Measurements from ENCODE around the gene ARHGDIG.

DNA sequence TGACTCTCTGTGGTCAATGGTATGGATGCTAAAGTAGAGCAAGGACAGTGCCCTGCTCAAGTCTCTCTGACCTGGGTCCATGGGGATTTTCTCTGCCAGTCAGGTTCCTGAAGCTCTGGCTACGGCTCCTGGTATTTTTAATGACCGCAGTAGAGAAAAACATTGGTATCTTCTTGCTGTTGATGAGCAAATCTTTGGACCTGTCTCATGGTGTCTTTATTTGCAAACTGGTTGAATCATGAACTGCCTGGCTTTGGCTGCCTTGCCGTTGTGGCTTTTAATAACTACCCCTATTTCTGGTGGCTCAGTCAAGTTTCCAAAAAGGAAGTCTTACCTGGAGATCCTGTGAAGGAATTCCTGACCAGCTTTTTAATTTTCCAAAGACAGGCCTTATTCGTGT is 37.0 kb upstream of the ARHGDIG start:
- TF ChIP-seq POLR2A (IDR thresholded peaks at IDR 0.05; ENCODE audit: low read length), result no peak
- no peak for TF ChIP-seq GATA1 (IDR thresholded peaks at IDR 0.05; ENCODE audit: low read depth, low read length)
